Frontal cortex (tissue), 4 donors: ENCODE results near the gene SUCNR1. TPM values are rescaled to one million over a fixed set of nuclear protein-coding genes. Genes with fewer than 3 reads are reported as not detected.
"Not testable (repeated sequence)": the region's sequence is repeated elsewhere in the genome, so short reads cannot be mapped to it uniquely, and the experiment has no call there.

Source experiments
- DNase-seq, 2 donors: peaks; one replicate each; pipeline ENCODE4 v3.0.0; 2012; ENCODE audit warnings: low spot score in 2 of 2
- FAIRE-seq: peaks from 2 replicates; lab custom pipeline; 2012; peaks lifted over from hg19 to GRCh38; lab: Jason Lieb, UNC
- total RNA-seq: library from RNA; depleted of rRNA; stranded (reverse); fragments of >200 nt; gene quantifications from one replicate; pipeline ENCODE4 v1.2.3, GENCODE V29; 2014
- donor health status: control.
- donor health status: control.
- donor health status: control.

Gene SUCNR1
- total RNA-seq, 1 donor from 2014 or later: 0.41 TPM

GRCh38 chr3:151925876-151926275, 52.4 kb downstream of the SUCNR1 start:
- FAIRE-seq (no peak), DNase-seq (no peak)

GRCh38 chr3:151926956-151927355, 53.5 kb downstream of the SUCNR1 start:
- FAIRE-seq: no peak
- DNase-seq: no peak

- DNase-seq, FAIRE-seq: not testable (repeated sequence)
These were observed 54.6 kb downstream of the SUCNR1 start for GRCh38 chr3:151927915-151928525.

GRCh38 chr3:151931171-151931570, 57.7 kb downstream of the SUCNR1 start:
- FAIRE-seq: no peak
- DNase-seq: no peak

GRCh38 chr3:151933234-151933853, 59.9 kb downstream of the SUCNR1 start:
- no peak for DNase-seq

More at GRCh38 chr3:151933234-151933853, 59.9 kb downstream of the SUCNR1 start:
- FAIRE-seq: no peak

Other genes with a start within 250 kb of the SUCNR1 start
- not detected for gene AADACL2, start 139.7 kb upstream of the SUCNR1 start, total RNA-seq
- not detected for gene AADAC, start 59.5 kb upstream of the SUCNR1 start, total RNA-seq